Right lobe of liver (tissue), 4 donors: ENCODE data around the gene SLC4A9.

Experiments used
- POLR2A ChIP-seq: fragments of 450-650 bp; IDR thresholded peaks from one replicate; pipeline ENCODE4 v1.6.1; 2017; ENCODE audit warnings: antibody characterized with exemption, mild to moderate bottlenecking
- TF ChIP-seq, protein P1 (sequence below), 4 donors: fragments of 200-600 bp in 3 of 4; fragments of 450-650 bp in 1 of 4; IDR thresholded peaks; one replicate each; pipeline versions ENCODE4 v1.5.1 to v1.8.0; 2016 to 2022; ENCODE audit warnings: antibody characterized with exemption in 4 of 4, mild to moderate bottlenecking in 2 of 4
- donor health status: DM: no; HTN: no; CAD: no.
- donor health status: DM: no; HTN: no; CAD: no.
- donor health status: DM: no; HTN: yes; CAD: no.

- TF ChIP-seq, protein P1, sequence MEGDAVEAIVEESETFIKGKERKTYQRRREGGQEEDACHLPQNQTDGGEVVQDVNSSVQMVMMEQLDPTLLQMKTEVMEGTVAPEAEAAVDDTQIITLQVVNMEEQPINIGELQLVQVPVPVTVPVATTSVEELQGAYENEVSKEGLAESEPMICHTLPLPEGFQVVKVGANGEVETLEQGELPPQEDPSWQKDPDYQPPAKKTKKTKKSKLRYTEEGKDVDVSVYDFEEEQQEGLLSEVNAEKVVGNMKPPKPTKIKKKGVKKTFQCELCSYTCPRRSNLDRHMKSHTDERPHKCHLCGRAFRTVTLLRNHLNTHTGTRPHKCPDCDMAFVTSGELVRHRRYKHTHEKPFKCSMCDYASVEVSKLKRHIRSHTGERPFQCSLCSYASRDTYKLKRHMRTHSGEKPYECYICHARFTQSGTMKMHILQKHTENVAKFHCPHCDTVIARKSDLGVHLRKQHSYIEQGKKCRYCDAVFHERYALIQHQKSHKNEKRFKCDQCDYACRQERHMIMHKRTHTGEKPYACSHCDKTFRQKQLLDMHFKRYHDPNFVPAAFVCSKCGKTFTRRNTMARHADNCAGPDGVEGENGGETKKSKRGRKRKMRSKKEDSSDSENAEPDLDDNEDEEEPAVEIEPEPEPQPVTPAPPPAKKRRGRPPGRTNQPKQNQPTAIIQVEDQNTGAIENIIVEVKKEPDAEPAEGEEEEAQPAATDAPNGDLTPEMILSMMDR (IDR thresholded peaks at IDR 0.05) = no peak
- TF ChIP-seq POLR2A = no peak
These were observed 23.3 kb downstream of the SLC4A9 start for GRCh38 chr5:140383300-140383699.
